Ovary (tissue), 3 donors: ENCODE measurements around the gene HASPIN.

Source experiments
- CTCF ChIP-seq, 3 donors: fragments of 450-650 bp in 2 of 3; fragments of 200-600 bp in 1 of 3; IDR thresholded peaks; one replicate each; pipeline versions ENCODE4 v1.5.1 to v1.8.0; 2016 to 2022; ENCODE audit warnings: antibody characterized with exemption in 3 of 3, mild to moderate bottlenecking in 1 of 3
- POLR2A ChIP-seq: fragments of 450-650 bp; IDR thresholded peaks from one replicate; pipeline ENCODE4 v1.6.1; 2017; ENCODE audit warnings: antibody characterized with exemption, mild to moderate bottlenecking, moderate library complexity
- donor health status: DM: no; HTN: no; CAD: no.

DNA sequence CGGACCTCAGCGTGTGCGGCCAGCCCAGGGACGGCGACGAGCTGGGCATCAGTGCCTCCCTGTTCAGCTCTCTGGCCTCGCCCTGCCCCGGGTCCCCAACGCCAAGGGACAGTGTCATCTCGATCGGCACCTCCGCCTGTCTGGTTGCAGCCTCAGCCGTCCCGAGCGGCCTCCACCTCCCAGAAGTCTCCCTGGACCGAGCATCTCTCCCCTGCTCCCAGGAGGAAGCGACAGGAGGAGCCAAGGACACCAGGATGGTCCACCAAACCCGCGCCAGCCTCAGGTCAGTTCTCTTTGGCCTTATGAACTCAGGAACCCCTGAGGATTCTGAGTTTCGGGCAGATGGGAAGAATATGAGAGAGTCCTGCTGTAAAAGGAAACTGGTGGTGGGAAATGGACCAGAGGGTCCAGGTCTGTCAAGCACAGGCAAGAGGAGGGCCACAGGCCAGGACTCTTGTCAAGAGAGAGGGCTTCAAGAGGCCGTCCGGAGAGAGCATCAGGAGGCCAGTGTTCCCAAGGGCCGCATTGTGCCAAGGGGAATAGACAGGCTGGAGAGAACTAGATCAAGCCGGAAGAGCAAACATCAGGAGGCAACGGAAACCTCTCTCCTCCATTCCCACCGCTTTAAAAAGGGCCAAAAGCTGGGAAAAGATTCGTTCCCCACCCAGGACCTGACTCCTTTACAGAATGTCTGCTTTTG, 825 bp downstream of the HASPIN start:
- no peak for TF ChIP-seq CTCF (IDR thresholded peaks at IDR 0.05)
- no peak for TF ChIP-seq POLR2A
